Endothelial cell (in vitro differentiated cells): ENCODE data around the gene CCKAR. TPM values are rescaled to one million over a fixed set of nuclear protein-coding genes. Genes with fewer than 3 reads are reported as not detected.

Experiments used
- DNase-seq: peaks from one replicate; pipeline ENCODE4 v3.0.0; 2021; ENCODE audit warnings: low spot score
- H3K27ac Mint-ChIP-seq: one replicate; pipeline ENCODE4 v1.8.0; 2021; ENCODE audit warnings: mixed read lengths, inconsistent platforms; ENCODE audit not compliant: unreplicated experiment
- H3K27me3 Mint-ChIP-seq: one replicate; pipeline ENCODE4 v1.8.0; 2021; ENCODE audit warnings: mild to moderate bottlenecking, moderate library complexity, mixed read lengths, inconsistent platforms; ENCODE audit not compliant: unreplicated experiment
- H3K36me3 Mint-ChIP-seq: one replicate; pipeline ENCODE4 v1.8.0; 2021; ENCODE audit warnings: mild to moderate bottlenecking, low read depth, mixed read lengths, inconsistent platforms; ENCODE audit not compliant: unreplicated experiment
- H3K4me1 Mint-ChIP-seq: one replicate; pipeline ENCODE4 v1.8.0; 2021; ENCODE audit warnings: mild to moderate bottlenecking, mixed read lengths, inconsistent platforms; ENCODE audit not compliant: unreplicated experiment
- H3K4me3 Mint-ChIP-seq: one replicate; pipeline ENCODE4 v1.8.0; 2021; ENCODE audit warnings: mild to moderate bottlenecking, mixed read lengths, inconsistent platforms; ENCODE audit not compliant: unreplicated experiment
- H3K9me3 Mint-ChIP-seq: one replicate; pipeline ENCODE4 v1.8.0; 2021; ENCODE audit warnings: mixed read lengths, inconsistent platforms; ENCODE audit not compliant: unreplicated experiment
- CTCF ChIP-seq: fragments of 200-600 bp; sonication (generic); IDR thresholded peaks from one replicate; pipeline ENCODE4 v1.5.0; 2021; ENCODE audit warnings: antibody characterized with exemption; ENCODE audit not compliant: unreplicated experiment
- total RNA-seq: library from RNA; stranded (reverse); fragmentation: NEBNext Ultra II Directional; extraction: Animal tissue kit (Norgen Biotek cat#: 25700); gene quantifications from one replicate; pipeline ENCODE4 v1.2.1, GENCODE V29; 2021; ENCODE audit not compliant: unreplicated experiment

Gene CCKAR
- total RNA-seq, 1 donor from 2014 or later: not detected

GRCh38 chr4:26490960-26491284 is 638 bp upstream of the CCKAR start:
- Mint-ChIP-seq H3K36me3 (no peaks in the 10 kb centered on the region), H3K9me3 (no peaks in the 10 kb centered on the region), H3K27ac (no peak overlapping the region), H3K4me1 (no peaks in the 10 kb centered on the region), H3K27me3 (peaks cover 5% of the 10 kb centered on the region), H3K4me3 (no peak overlapping the region)
- no peak for TF ChIP-seq CTCF
- no peak for DNase-seq

GRCh38 chr4:26489101-26489985 is 941 bp downstream of the CCKAR start:
- DNase-seq: no peak
- H3K4me1 Mint-ChIP-seq: no peaks in the 10 kb centered on the region
- H3K27ac Mint-ChIP-seq: no peak overlapping the region
- H3K9me3 Mint-ChIP-seq: no peaks in the 10 kb centered on the region
- peaks cover 5% of the 10 kb centered on the region for H3K27me3 Mint-ChIP-seq
- H3K36me3 Mint-ChIP-seq: no peaks in the 10 kb centered on the region
- TF ChIP-seq CTCF: no peak
- H3K4me3 Mint-ChIP-seq: no peak overlapping the region

- Mint-ChIP-seq H3K9me3 (no peaks in the 10 kb centered on the region), H3K27me3 (peaks cover 5% of the 10 kb centered on the region), H3K36me3 (no peaks in the 10 kb centered on the region), H3K4me3 (no peak overlapping the region), H3K4me1 (no peaks in the 10 kb centered on the region), H3K27ac (no peak overlapping the region)
- DNase-seq: no peak
- no peak for TF ChIP-seq CTCF
Observed at GRCh38 chr4:26485684-26486083, 4.6 kb downstream of the CCKAR start.

GRCh38 chr4:26484516-26484915 is 5.8 kb downstream of the CCKAR start:
- no peak for TF ChIP-seq CTCF
- H3K4me1 Mint-ChIP-seq: no peaks in the 10 kb centered on the region
- H3K36me3 Mint-ChIP-seq: no peaks in the 10 kb centered on the region
- no peak overlapping the region for H3K27ac Mint-ChIP-seq
- DNase-seq: no peak
- H3K9me3 Mint-ChIP-seq: no peaks in the 10 kb centered on the region
- H3K27me3 Mint-ChIP-seq: no peaks in the 10 kb centered on the region
- H3K4me3 Mint-ChIP-seq: no peak overlapping the region

- Mint-ChIP-seq H3K27ac (no peak overlapping the region), H3K27me3 (no peaks in the 10 kb centered on the region), H3K4me1 (no peaks in the 10 kb centered on the region), H3K4me3 (no peak overlapping the region), H3K36me3 (no peaks in the 10 kb centered on the region), H3K9me3 (no peaks in the 10 kb centered on the region)
- no peak for TF ChIP-seq CTCF
- no peak for DNase-seq
Observed at GRCh38 chr4:26484032-26484515, 6.2 kb downstream of the CCKAR start.
